Liver (tissue), 3 donors: ENCODE data around the gene MAP6.

Experiments
- EGR1 ChIP-seq, 2 donors: IDR thresholded peaks; 2 replicates each; pipeline ENCODE4 v1.6.1; 2016 to 2018; ENCODE audit warnings: antibody characterized with exemption in 2 of 2, low read depth in 2 of 2
- GABPA ChIP-seq, 2 donors: IDR thresholded peaks in 1 of 2; conservative IDR thresholded peaks in 1 of 2; 2 replicates each; pipeline ENCODE4 v1.6.1; 2016; ENCODE audit warnings: antibody characterized with exemption in 2 of 2, mild to moderate bottlenecking in 1 of 2, moderate library complexity in 1 of 2
- HNF4A ChIP-seq, 2 donors: conservative IDR thresholded peaks; 2 replicates each; pipeline ENCODE4 v1.6.1; 2016; ENCODE audit warnings: antibody characterized with exemption in 2 of 2, mild to moderate bottlenecking in 2 of 2
- JUND ChIP-seq, 2 donors: IDR thresholded peaks; 2 replicates each; pipeline ENCODE4 v1.6.1; 2016; ENCODE audit warnings: antibody characterized with exemption in 2 of 2
- MAX ChIP-seq: IDR thresholded peaks from 2 replicates; pipeline ENCODE4 v1.6.1; 2016; ENCODE audit warnings: antibody characterized with exemption
- REST ChIP-seq: IDR thresholded peaks from 2 replicates; pipeline ENCODE4 v1.6.1; 2016; ENCODE audit warnings: antibody characterized with exemption, mild to moderate bottlenecking
- SP1 ChIP-seq: IDR thresholded peaks from 2 replicates; pipeline ENCODE4 v1.6.1; 2018; ENCODE audit warnings: antibody characterized with exemption, mild to moderate bottlenecking
- TAF1 ChIP-seq: conservative IDR thresholded peaks from 2 replicates; pipeline ENCODE4 v1.6.1; 2016; ENCODE audit warnings: antibody characterized with exemption, mild to moderate bottlenecking
- TF ChIP-seq, protein P1 (sequence below): fragments of 150-350 bp; IDR thresholded peaks from 2 replicates; pipeline ENCODE4 v1.5.1; 2017; ENCODE audit warnings: improper control_type of control experiment, low read depth, low read length; ENCODE audit not compliant: missing input control
- donor health status: healthy.
- donor health status: healthy.

DNA sequence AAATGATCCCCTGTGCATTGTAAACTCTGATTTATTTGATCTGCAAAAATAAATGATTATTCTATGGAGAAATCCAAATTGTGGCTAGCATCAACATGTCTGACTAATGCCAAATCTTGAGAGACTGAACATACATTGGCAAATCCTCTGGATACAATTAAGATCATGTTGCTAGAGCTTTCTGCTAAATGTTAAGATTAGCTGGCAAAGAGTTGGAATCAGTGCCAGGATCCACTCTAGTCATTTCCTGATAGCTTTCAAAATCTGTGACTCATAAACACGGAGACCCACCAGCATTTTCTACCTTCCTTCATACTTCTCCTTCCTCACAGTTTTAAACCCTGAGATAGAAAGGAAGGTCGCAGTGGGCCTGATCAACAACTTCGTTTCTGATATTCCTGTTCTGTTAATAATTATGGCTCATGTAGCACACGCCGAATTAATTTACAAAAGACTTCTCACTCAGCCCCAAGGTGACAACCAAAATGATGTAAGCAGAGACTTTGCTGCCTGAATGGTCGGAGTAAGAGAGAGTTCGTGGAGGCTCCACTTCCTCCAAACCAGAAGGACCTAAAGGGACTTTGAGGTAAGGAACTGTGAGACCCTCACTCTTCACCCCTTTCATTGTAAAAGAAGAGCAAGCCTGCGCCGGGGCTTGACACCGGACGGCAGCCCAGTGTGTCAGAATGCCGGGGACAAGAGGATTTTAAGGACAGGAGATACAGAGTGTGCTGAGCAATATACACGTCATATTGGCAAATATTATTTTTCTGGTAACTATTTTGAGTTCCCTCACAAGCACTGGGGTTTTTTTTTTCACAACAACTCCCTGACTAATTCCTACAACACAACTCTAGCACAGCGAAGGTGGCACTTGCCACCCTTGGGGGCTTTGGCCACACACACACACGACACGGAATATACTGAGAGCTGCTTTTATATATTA lies 64.8 kb downstream of the MAP6 start:
- TF ChIP-seq, protein P1, sequence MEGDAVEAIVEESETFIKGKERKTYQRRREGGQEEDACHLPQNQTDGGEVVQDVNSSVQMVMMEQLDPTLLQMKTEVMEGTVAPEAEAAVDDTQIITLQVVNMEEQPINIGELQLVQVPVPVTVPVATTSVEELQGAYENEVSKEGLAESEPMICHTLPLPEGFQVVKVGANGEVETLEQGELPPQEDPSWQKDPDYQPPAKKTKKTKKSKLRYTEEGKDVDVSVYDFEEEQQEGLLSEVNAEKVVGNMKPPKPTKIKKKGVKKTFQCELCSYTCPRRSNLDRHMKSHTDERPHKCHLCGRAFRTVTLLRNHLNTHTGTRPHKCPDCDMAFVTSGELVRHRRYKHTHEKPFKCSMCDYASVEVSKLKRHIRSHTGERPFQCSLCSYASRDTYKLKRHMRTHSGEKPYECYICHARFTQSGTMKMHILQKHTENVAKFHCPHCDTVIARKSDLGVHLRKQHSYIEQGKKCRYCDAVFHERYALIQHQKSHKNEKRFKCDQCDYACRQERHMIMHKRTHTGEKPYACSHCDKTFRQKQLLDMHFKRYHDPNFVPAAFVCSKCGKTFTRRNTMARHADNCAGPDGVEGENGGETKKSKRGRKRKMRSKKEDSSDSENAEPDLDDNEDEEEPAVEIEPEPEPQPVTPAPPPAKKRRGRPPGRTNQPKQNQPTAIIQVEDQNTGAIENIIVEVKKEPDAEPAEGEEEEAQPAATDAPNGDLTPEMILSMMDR = no peak
- TF ChIP-seq REST = no peak
- TF ChIP-seq MAX = no peak
- no peak for TF ChIP-seq JUND (IDR thresholded peaks at IDR 0.05)
- no peak for TF ChIP-seq TAF1
- no peak for TF ChIP-seq HNF4A (conservative IDR thresholded peaks at IDR 0.05)
- TF ChIP-seq EGR1 (IDR thresholded peaks at IDR 0.05; ENCODE audit: low read depth in 2 of 2) = no peak
- TF ChIP-seq GABPA (IDR thresholded peaks at IDR 0.05 in 1 of 2, conservative IDR thresholded peaks at IDR 0.05 in 1 of 2) = no peak
- TF ChIP-seq SP1 = no peak
